ENCODE data around the gene SH3GL3.

Gene SH3GL3

GRCh38 chr15:83574345-83574744 is 127.2 kb downstream of the SH3GL3 start:
- Histone ChIP-seq H3K4me1 (ENCODE audit: insufficient read depth, low read length) (no peaks in the 10 kb centered on the region), H3K9ac (ENCODE audit: low read depth, low read length) (no peak overlapping the region), H3K36me3 (ENCODE audit: insufficient read depth, low read length) (no peaks in the 10 kb centered on the region), H3K9me3 (ENCODE audit: control insufficient read depth, insufficient read depth, low read length) (no peaks in the 10 kb centered on the region)

- H3K9ac ChIP-seq (ENCODE audit: low read depth, low read length) = no peak overlapping the region
- H3K4me1 ChIP-seq (ENCODE audit: insufficient read depth, low read length) = no peaks in the 10 kb centered on the region
- H3K9me3 ChIP-seq (ENCODE audit: control insufficient read depth, insufficient read depth, low read length) = no peaks in the 10 kb centered on the region
- H3K36me3 ChIP-seq (ENCODE audit: insufficient read depth, low read length) = no peaks in the 10 kb centered on the region
Observed at GRCh38 chr15:83578691-83579090, 131.6 kb downstream of the SH3GL3 start.

DNA sequence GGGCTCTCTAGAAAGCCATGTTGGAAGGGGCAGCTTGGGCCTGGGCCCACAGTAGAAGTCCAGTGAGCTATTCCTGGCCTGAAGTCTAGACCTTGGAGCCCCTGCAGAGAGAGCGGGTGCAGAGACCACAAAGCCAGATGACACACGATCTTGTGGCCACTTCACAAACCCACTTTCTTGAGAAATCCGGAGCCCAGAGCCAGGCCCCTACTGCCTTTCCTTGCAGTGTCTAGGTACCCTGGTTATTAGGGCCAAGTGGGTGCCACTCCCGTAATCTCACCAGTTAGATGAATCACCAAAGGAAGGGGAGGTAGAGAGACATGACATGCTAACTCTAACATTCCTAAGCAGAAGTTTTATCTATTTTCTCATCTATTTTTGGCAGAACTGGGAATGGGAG is 134.2 kb downstream of the SH3GL3 start:
- Histone ChIP-seq H3K36me3 (ENCODE audit: insufficient read depth, low read length) (no peaks in the 10 kb centered on the region), H3K4me1 (ENCODE audit: insufficient read depth, low read length) (no peaks in the 10 kb centered on the region), H3K9me3 (ENCODE audit: control insufficient read depth, insufficient read depth, low read length) (no peaks in the 10 kb centered on the region), H3K9ac (ENCODE audit: low read depth, low read length) (no peak overlapping the region)

GRCh38 chr15:83582381-83582780 is 135.2 kb downstream of the SH3GL3 start:
- H3K9me3 ChIP-seq (ENCODE audit: control insufficient read depth, insufficient read depth, low read length) = no peaks in the 10 kb centered on the region
- H3K9ac ChIP-seq (ENCODE audit: low read depth, low read length) = no peak overlapping the region
- H3K36me3 ChIP-seq (ENCODE audit: insufficient read depth, low read length) = no peaks in the 10 kb centered on the region
- H3K4me1 ChIP-seq (ENCODE audit: insufficient read depth, low read length) = no peaks in the 10 kb centered on the region

DNA sequence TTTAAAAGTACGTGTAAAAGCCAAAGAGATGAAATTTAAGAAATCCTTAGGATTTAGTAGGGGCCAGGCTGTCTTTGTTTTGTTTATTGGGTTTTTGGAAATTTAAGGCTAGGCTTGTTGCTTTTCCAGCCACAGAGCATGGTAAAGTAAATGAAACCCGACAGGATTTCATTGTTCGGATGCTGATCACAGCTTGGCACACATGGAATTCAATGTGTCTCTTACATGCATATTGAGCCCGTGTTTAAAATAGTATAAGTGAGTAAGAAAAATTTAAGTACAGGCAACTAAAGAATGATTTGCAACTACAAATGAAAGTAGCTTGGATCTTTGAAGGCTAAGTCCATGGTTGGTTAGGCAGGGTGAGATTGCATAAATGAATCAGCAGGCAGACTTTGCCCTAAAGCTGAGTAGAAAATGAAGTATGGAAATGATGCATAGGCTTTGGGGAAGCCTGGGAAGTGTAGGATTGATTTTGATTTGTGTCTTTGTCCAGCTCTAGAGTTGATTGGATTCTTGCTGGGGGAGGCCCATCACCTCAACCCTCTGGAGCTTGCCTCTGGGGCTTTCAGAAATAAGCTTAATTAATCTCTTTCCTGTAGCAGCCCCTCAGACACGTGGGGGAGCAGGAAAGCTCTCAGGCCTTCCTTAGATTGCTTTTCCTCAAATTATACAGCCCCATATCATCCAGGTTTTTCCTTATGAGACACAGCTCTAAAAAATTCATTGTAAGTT is 138.6 kb downstream of the SH3GL3 start:
- H3K36me3 ChIP-seq (ENCODE audit: insufficient read depth, low read length) = no peaks in the 10 kb centered on the region
- H3K9ac ChIP-seq (ENCODE audit: low read depth, low read length) = no peak overlapping the region
- no peaks in the 10 kb centered on the region for H3K9me3 ChIP-seq (ENCODE audit: control insufficient read depth, insufficient read depth, low read length)
- H3K4me1 ChIP-seq (ENCODE audit: insufficient read depth, low read length) = no peaks in the 10 kb centered on the region

DNA sequence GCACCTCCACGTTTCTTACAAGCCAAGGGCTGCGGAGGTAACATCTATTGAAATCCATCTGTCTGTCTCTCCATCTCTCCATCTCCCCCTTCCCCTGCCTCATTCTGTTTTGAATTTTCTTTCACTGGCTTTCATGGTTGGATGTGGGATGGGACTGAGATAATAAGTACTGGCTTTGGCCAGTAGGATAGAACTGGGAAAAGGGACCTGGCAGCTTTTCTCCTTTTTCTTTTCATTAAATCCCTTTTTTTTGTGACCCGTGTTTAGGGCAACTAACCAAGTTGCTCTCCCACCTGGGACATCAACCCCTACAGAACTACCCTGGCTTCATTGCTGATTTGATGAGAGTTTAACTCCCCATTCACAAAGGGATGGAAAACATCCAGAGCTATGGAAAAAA is 139.9 kb downstream of the SH3GL3 start:
- Histone ChIP-seq H3K9me3 (ENCODE audit: control insufficient read depth, insufficient read depth, low read length) (no peaks in the 10 kb centered on the region), H3K9ac (ENCODE audit: low read depth, low read length) (no peak overlapping the region), H3K4me1 (ENCODE audit: insufficient read depth, low read length) (no peaks in the 10 kb centered on the region)

GRCh38 chr15:83588441-83588840 is 141.3 kb downstream of the SH3GL3 start:
- no peaks in the 10 kb centered on the region for H3K36me3 ChIP-seq (ENCODE audit: insufficient read depth, low read length)
- no peaks in the 10 kb centered on the region for H3K4me1 ChIP-seq (ENCODE audit: insufficient read depth, low read length)
- no peaks in the 10 kb centered on the region for H3K9me3 ChIP-seq (ENCODE audit: control insufficient read depth, insufficient read depth, low read length)
- no peak overlapping the region for H3K9ac ChIP-seq (ENCODE audit: low read depth, low read length)

More for the DNA sequence above, 139.9 kb downstream of the SH3GL3 start:
- no peaks in the 10 kb centered on the region for H3K36me3 ChIP-seq (ENCODE audit: insufficient read depth, low read length)

DNA sequence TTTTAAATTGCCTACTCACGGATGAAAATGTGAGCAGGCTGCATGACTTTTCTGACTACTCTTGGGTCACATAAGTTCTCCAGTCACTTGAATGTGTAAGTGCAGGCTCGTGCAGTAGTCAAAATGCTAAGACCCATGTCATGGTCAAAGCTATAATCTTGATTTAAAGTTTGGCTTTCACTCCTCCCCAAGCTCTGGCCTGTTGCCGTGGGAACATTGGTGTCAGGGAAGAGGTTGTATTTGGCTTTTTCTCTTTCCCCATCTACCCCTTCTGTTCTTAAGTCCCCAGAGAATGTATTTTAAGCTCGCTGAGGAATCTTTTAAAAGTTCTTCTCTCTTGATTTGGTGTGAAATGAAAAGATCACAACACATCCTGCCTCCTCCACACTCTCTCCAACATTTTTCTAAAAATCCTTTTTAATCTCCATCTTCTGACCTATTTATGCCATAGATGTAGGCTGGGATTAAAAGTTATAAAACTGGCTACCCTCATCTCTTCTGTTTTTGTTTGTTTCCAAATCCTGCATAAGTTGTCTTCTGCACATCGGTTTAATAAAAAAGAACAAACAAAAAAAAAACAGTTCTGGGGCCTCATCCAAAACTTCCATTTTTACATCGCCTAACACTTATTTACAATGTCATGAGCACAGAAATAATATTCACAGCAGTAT is 145.4 kb downstream of the SH3GL3 start:
- no peak overlapping the region for H3K9ac ChIP-seq (ENCODE audit: low read depth, low read length)
- no peaks in the 10 kb centered on the region for H3K9me3 ChIP-seq (ENCODE audit: control insufficient read depth, insufficient read depth, low read length)
- H3K36me3 ChIP-seq (ENCODE audit: insufficient read depth, low read length) = no peaks in the 10 kb centered on the region
- no peaks in the 10 kb centered on the region for H3K4me1 ChIP-seq (ENCODE audit: insufficient read depth, low read length)

DNA sequence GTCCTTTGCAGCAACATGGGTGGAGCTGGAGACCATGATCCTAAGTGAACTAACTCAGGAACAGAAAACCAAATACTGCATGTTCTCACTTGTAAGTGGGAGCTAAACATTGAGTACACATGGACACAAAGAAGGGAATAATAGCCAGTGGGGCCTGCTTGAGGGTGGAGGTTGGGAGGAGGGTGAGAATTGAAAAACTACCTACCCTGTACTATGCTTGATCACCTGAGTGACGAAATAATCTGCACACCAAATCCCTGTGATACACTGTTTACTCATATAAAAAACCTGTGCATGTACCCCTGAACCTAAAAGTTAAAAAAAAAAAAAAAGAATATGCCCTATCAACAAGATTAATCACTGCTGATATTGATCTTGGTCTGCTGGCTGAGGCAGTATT is 148.1 kb downstream of the SH3GL3 start:
- H3K4me1 ChIP-seq (ENCODE audit: insufficient read depth, low read length) = no peaks in the 10 kb centered on the region
- no peaks in the 10 kb centered on the region for H3K9me3 ChIP-seq (ENCODE audit: control insufficient read depth, insufficient read depth, low read length)
- H3K9ac ChIP-seq (ENCODE audit: low read depth, low read length) = no peak overlapping the region
- H3K36me3 ChIP-seq (ENCODE audit: insufficient read depth, low read length) = no peaks in the 10 kb centered on the region

DNA sequence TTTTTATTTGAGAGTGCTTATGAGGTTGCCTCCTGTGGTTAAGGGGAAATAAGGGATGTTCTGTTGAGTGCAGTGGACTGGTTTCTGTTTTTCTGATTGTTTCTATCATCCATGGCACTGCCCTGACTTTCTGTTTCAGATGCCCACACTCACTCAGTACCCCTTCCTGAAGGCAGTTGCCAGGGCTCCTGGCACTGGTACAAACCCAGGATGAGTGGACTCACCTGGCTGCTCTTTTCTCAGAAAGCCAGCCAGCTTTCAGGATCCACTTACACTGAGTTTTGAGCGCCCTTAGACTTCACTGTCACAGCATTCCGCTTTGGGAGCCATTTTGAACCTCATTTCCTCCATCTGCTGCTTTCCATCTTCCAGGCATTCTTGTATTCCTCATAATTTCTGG is 150.9 kb downstream of the SH3GL3 start:
- H3K36me3 ChIP-seq (ENCODE audit: insufficient read depth, low read length) = no peaks in the 10 kb centered on the region
- no peak overlapping the region for H3K9ac ChIP-seq (ENCODE audit: low read depth, low read length)
- no peaks in the 10 kb centered on the region for H3K4me1 ChIP-seq (ENCODE audit: insufficient read depth, low read length)
- H3K9me3 ChIP-seq (ENCODE audit: control insufficient read depth, insufficient read depth, low read length) = no peaks in the 10 kb centered on the region

- Histone ChIP-seq H3K36me3 (ENCODE audit: insufficient read depth, low read length) (no peaks in the 10 kb centered on the region), H3K4me1 (ENCODE audit: insufficient read depth, low read length) (no peaks in the 10 kb centered on the region), H3K9me3 (ENCODE audit: control insufficient read depth, insufficient read depth, low read length) (no peaks in the 10 kb centered on the region), H3K9ac (ENCODE audit: low read depth, low read length) (no peak overlapping the region)
Observed at GRCh38 chr15:83602021-83602420, 154.9 kb downstream of the SH3GL3 start.

GRCh38 chr15:83604549-83604948 is 157.4 kb downstream of the SH3GL3 start:
- no peaks in the 10 kb centered on the region for H3K36me3 ChIP-seq (ENCODE audit: insufficient read depth, low read length)
- H3K9me3 ChIP-seq (ENCODE audit: control insufficient read depth, insufficient read depth, low read length) = no peaks in the 10 kb centered on the region
- no peak overlapping the region for H3K9ac ChIP-seq (ENCODE audit: low read depth, low read length)
- H3K4me1 ChIP-seq (ENCODE audit: insufficient read depth, low read length) = no peaks in the 10 kb centered on the region

DNA sequence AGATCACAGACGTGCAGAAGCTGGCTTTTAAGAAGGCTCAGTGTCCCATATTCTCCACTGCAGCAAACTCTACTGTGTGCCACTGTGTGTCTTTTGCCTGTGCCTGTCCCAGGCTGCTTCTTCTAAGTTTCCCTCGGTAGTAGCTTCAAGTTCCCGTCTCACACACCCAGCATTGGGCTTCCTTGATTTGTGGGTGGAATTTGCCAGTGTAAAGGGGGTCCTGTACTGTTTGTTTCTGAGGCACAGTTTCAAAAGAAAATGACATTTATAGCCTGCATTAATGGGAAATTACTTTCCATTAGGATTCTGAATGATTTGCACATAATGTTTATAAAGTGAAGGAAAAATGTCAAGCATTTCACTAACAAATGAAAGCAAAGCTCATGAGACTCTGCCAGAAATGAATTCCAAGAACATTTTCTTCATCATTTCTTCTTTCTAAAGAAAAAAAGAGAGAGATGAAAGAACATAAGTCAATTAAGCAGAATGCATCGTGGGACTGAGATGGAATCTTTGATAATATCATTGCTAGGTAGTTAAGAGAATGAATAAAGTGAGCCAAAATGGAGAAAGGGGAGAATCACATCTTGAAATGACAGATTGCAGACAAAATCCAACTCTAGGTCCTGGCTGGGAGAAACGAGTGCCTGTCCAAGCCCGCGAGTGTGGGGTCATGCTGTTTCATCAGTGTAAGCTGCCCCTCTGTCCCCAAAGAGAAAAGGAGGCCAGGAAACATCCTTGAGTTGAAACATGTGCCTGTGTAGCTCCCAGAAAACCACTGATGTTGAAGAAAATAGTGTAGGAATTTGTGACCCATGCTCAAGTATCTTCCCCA is 158.2 kb downstream of the SH3GL3 start:
- Histone ChIP-seq H3K9me3 (ENCODE audit: control insufficient read depth, insufficient read depth, low read length) (no peaks in the 10 kb centered on the region), H3K36me3 (ENCODE audit: insufficient read depth, low read length) (no peaks in the 10 kb centered on the region), H3K9ac (ENCODE audit: low read depth, low read length) (no peak overlapping the region), H3K4me1 (ENCODE audit: insufficient read depth, low read length) (no peaks in the 10 kb centered on the region)

GRCh38 chr15:83610132-83610531 is 163.0 kb downstream of the SH3GL3 start:
- no peaks in the 10 kb centered on the region for H3K36me3 ChIP-seq (ENCODE audit: insufficient read depth, low read length)
- H3K4me1 ChIP-seq (ENCODE audit: insufficient read depth, low read length) = no peaks in the 10 kb centered on the region
- H3K9ac ChIP-seq (ENCODE audit: low read depth, low read length) = no peak overlapping the region
- no peaks in the 10 kb centered on the region for H3K9me3 ChIP-seq (ENCODE audit: control insufficient read depth, insufficient read depth, low read length)

All from ES-I3 (cell line).